Activated T-cell treated with anti-CD3 and anti-CD28 coated beads, Interleukin-2, amount 50 U/mL, for 48 hours (primary cell): Measurements from ENCODE around the gene CLCN6.

ENCODE experiments used
- DNase-seq, 2 experiments: peaks; one replicate each; pipeline ENCODE4 v3.0.0-alpha.2; 2020

Gene CLCN6

GRCh38 chr1:11856698-11857097, 50.7 kb downstream of the CLCN6 start:
- no peak for DNase-seq

GRCh38 chr1:11857164-11857851, 51.3 kb downstream of the CLCN6 start:
- no peak for DNase-seq

- DNase-seq = no peak
These were observed 52.2 kb downstream of the CLCN6 start for GRCh38 chr1:11858158-11858557.

GRCh38 chr1:11858613-11858967, 52.6 kb downstream of the CLCN6 start, which contains the start of gene NPPB:
Gene NPPB, minus strand, starts transcription at chr1:11858945. Its CDS starts 112 bp downstream, at chr1:11858833.
- no peak for DNase-seq

GRCh38 chr1:11858968-11859871, 53.2 kb downstream of the CLCN6 start:
- DNase-seq = peak; percentile 72 to 78

GRCh38 chr1:11860083-11860482, 54.1 kb downstream of the CLCN6 start:
- DNase-seq = no peak

- DNase-seq = no peak
These were observed 54.6 kb downstream of the CLCN6 start for GRCh38 chr1:11860587-11860986.

- no peak for DNase-seq
These were observed 56.9 kb downstream of the CLCN6 start for GRCh38 chr1:11862890-11863289.

GRCh38 chr1:11868331-11868980, 62.5 kb downstream of the CLCN6 start:
- no peak for DNase-seq

GRCh38 chr1:11869104-11869503, 63.1 kb downstream of the CLCN6 start:
- DNase-seq = no peak

GRCh38 chr1:11869650-11870207, 63.7 kb downstream of the CLCN6 start:
- DNase-seq = no peak

GRCh38 chr1:11872545-11872944, 66.6 kb downstream of the CLCN6 start:
- no peak for DNase-seq

GRCh38 chr1:11873395-11874257, 67.6 kb downstream of the CLCN6 start:
- no peak for DNase-seq

- no peak for DNase-seq
These were observed 68.2 kb downstream of the CLCN6 start for GRCh38 chr1:11874258-11874562.

- no peak for DNase-seq
These were observed 68.6 kb downstream of the CLCN6 start for GRCh38 chr1:11874624-11875023.

- no peak for DNase-seq
These were observed 69.1 kb downstream of the CLCN6 start for GRCh38 chr1:11875094-11875493.

- no peak for DNase-seq
These were observed 71.1 kb downstream of the CLCN6 start for GRCh38 chr1:11877074-11877473.

GRCh38 chr1:11878081-11878890, 72.3 kb downstream of the CLCN6 start:
- DNase-seq = no peak

GRCh38 chr1:11878891-11879190, 72.8 kb downstream of the CLCN6 start:
- no peak for DNase-seq

GRCh38 chr1:11879311-11880180, 73.6 kb downstream of the CLCN6 start:
- no peak for DNase-seq

- no peak for DNase-seq
These were observed 74.2 kb downstream of the CLCN6 start for GRCh38 chr1:11880181-11880575.
